ENCODE measurements around the gene ODR4.
"Not testable (repeated sequence)": the region's sequence is repeated elsewhere in the genome, so short reads cannot be mapped to it uniquely, and the experiment has no call there.

ODR4 gene

GRCh38 chr1:186375152-186375928, at the start of gene ODR4, which contains the start of gene TPR:
Gene ODR4, plus strand, starts transcription at chr1:186375838. Its CDS starts 3,948 bp downstream, at chr1:186379786.
Gene TPR, minus strand, starts transcription at chr1:186375253. Its CDS starts 225 bp downstream, at chr1:186375028.
- DNase-seq, result peak; percentile 44

GRCh38 chr1:186326009-186326408, 49.6 kb upstream of the ODR4 start:
- DNase-seq, result no peak

GRCh38 chr1:186327331-186327730, 48.3 kb upstream of the ODR4 start:
- DNase-seq, result no peak

GRCh38 chr1:186330758-186331157, 44.9 kb upstream of the ODR4 start:
- DNase-seq, result no peak

GRCh38 chr1:186337554-186337953, 38.1 kb upstream of the ODR4 start:
- DNase-seq, result no peak

- no peak for DNase-seq
Observed at GRCh38 chr1:186340772-186341171, 34.9 kb upstream of the ODR4 start.

GRCh38 chr1:186347837-186348691, 27.6 kb upstream of the ODR4 start:
- not testable (repeated sequence) for DNase-seq

GRCh38 chr1:186374303-186375151, 1.1 kb upstream of the ODR4 start:
- no peak for DNase-seq

- no peak for DNase-seq
Observed at GRCh38 chr1:186375929-186376319, 286 bp downstream of the ODR4 start.

- DNase-seq, result no peak
Observed at GRCh38 chr1:186386725-186387383, 11.2 kb downstream of the ODR4 start.

- no peak for DNase-seq
Observed at GRCh38 chr1:186390925-186391324, 15.3 kb downstream of the ODR4 start.

- no peak for DNase-seq
Observed at GRCh38 chr1:186391841-186392240, 16.2 kb downstream of the ODR4 start.

GRCh38 chr1:186392711-186393110, 17.1 kb downstream of the ODR4 start:
- DNase-seq, result not testable (repeated sequence)

- DNase-seq, result not testable (repeated sequence)
Observed at GRCh38 chr1:186401446-186401845, 25.8 kb downstream of the ODR4 start.

- DNase-seq, result no peak
Observed at GRCh38 chr1:186403632-186404031, 28.0 kb downstream of the ODR4 start.

GRCh38 chr1:186404454-186405051, 28.9 kb downstream of the ODR4 start:
- DNase-seq, result no peak

- DNase-seq, result no peak
Observed at GRCh38 chr1:186409091-186409490, 33.5 kb downstream of the ODR4 start.

- DNase-seq, result no peak
Observed at GRCh38 chr1:186413319-186413718, 37.7 kb downstream of the ODR4 start.

GRCh38 chr1:186418503-186418902, 42.9 kb downstream of the ODR4 start:
- DNase-seq, result no peak

GRCh38 chr1:186420311-186420710, 44.7 kb downstream of the ODR4 start:
- DNase-seq, result no peak

GRCh38 chr1:186420923-186421322, 45.3 kb downstream of the ODR4 start:
- DNase-seq, result no peak

GRCh38 chr1:186421446-186421845, 45.8 kb downstream of the ODR4 start:
- DNase-seq, result no peak
